Urinary bladder (tissue), 4 donors: ENCODE data around the gene DOK7. TPM values are rescaled to one million over a fixed set of nuclear protein-coding genes. Genes with fewer than 3 reads are reported as not detected.
"Not testable (repeated sequence)": the region's sequence is repeated elsewhere in the genome, so short reads cannot be mapped to it uniquely, and the experiment has no call there.

Experiments used
- DNase-seq: peaks from one replicate; pipeline ENCODE4 v3.0.0-alpha.2; 2015; ENCODE audit errors: extremely low spot score
- H3K27ac ChIP-seq: one replicate; pipeline ENCODE4 v1.5.1; 2013; ENCODE audit warnings: low read depth, mild to moderate bottlenecking, moderate library complexity
- H3K36me3 ChIP-seq: one replicate; pipeline ENCODE4 v1.6.1; 2013; ENCODE audit warnings: mild to moderate bottlenecking, moderate library complexity; ENCODE audit not compliant: insufficient read depth
- H3K4me1 ChIP-seq: one replicate; pipeline ENCODE4 v1.6.1; 2013; ENCODE audit warnings: mild to moderate bottlenecking, moderate library complexity; ENCODE audit not compliant: insufficient read depth
- H3K4me3 ChIP-seq: one replicate; pipeline ENCODE4 v1.5.1; 2013; ENCODE audit warnings: low read depth, low read length
- WGBS: extraction: QIAGEN DNeasy Blood & Tissue Kit; methylation state at CpG from one replicate; pipeline ENCODE4 v1.1.7; 2013; 5-methylcytosine and 5-hydroxymethylcytosine counted together
- polyA plus RNA-seq: library from polyadenylated mRNA; stranded (reverse); fragments of 200-250 nt; gene quantifications from one replicate; pipeline ENCODE4 v1.2.3, GENCODE V29; 2013
- total RNA-seq: library from RNA; depleted of rRNA; stranded (reverse); fragments of >200 nt; gene quantifications from one replicate; pipeline ENCODE4 v1.2.3, GENCODE V29; 2014
- donor health status: healthy with polysubstance abuse.
- donor health status: healthy.

Gene DOK7
- total and polyA plus RNA-seq, 2 donors: 0.96 to 2.2 TPM

- Histone ChIP-seq H3K4me1 (no peaks in the 10 kb centered on the region), H3K36me3 (no peaks in the 10 kb centered on the region), H3K27ac (no peak overlapping the region), H3K4me3 (no peak overlapping the region)
- no peak for DNase-seq
- 98% methylated on average over 16 of the region's 16 CpGs for WGBS
Measured at GRCh38 chr4:3505231-3505630, 42.1 kb downstream of the DOK7 start.

DNA sequence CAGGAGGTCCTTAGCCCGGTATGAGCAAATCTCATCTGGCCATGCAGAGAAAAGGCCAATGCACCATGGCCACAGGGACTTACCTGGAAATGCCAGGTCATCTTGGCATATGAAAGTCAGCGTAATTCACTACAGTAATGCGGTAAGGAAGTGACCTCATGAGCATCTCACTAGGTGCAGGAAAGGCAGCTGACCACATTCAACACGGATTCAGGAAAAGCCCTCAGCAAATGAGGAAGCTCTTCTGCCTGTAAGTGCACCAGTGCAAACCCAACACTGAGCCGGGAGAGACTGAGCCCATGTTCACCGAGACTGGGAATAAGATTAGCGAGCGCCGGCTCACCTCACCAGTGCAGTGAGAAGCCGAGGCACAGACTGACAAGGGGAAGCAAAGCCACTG, 45.4 kb downstream of the DOK7 start:
- H3K4me1 ChIP-seq: no peaks in the 10 kb centered on the region
- WGBS: 88% methylated on average over 10 of the region's 10 CpGs
- no peak for DNase-seq
- no peak overlapping the region for H3K27ac ChIP-seq
- no peak overlapping the region for H3K4me3 ChIP-seq
- H3K36me3 ChIP-seq: no peaks in the 10 kb centered on the region

- H3K4me3 ChIP-seq: no peak overlapping the region
- H3K4me1 ChIP-seq: no peaks in the 10 kb centered on the region
- no peak for DNase-seq
- H3K27ac ChIP-seq: no peak overlapping the region
- WGBS: 97% methylated on average over 16 of the region's 16 CpGs
- no peaks in the 10 kb centered on the region for H3K36me3 ChIP-seq
Measured at GRCh38 chr4:3510481-3510880, 47.4 kb downstream of the DOK7 start.

GRCh38 chr4:3511187-3511586, 48.1 kb downstream of the DOK7 start:
- WGBS: 98% methylated on average over 6 of the region's 6 CpGs
- H3K4me1 ChIP-seq: no peaks in the 10 kb centered on the region
- no peak overlapping the region for H3K27ac ChIP-seq
- no peaks in the 10 kb centered on the region for H3K36me3 ChIP-seq
- DNase-seq: no peak
- H3K4me3 ChIP-seq: no peak overlapping the region

GRCh38 chr4:3511601-3512000, 48.5 kb downstream of the DOK7 start:
- DNase-seq, H3K4me1 ChIP-seq, H3K36me3 ChIP-seq, H3K4me3 ChIP-seq, H3K27ac ChIP-seq: not testable (repeated sequence)
- 98% methylated on average over 20 of the region's 27 CpGs for WGBS

DNA sequence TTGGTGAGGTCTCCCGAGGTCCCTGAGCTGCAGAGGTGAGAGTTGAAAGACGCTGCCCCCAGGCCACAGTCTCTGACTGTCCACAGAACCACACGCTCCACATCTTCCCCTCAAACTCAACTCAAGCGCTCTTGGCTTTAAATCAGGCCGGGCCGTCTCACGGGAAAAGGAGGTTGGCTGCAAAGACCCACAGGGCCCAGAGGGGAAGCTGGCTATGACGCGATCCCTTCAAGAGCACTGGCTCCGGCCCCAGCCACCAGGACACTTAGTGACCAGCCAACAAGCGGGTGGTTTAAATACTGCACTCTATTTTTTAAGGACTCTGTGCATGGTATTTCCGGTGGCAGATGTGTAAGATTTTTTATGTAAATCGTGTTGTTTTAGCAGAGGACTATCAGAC, 49.2 kb downstream of the DOK7 start:
- Histone ChIP-seq H3K4me1 (no peaks in the 10 kb centered on the region), H3K4me3 (no peak overlapping the region), H3K36me3 (no peaks in the 10 kb centered on the region), H3K27ac (no peak overlapping the region)
- WGBS: 90% methylated on average over 13 of the region's 13 CpGs
- no peak for DNase-seq

DNA sequence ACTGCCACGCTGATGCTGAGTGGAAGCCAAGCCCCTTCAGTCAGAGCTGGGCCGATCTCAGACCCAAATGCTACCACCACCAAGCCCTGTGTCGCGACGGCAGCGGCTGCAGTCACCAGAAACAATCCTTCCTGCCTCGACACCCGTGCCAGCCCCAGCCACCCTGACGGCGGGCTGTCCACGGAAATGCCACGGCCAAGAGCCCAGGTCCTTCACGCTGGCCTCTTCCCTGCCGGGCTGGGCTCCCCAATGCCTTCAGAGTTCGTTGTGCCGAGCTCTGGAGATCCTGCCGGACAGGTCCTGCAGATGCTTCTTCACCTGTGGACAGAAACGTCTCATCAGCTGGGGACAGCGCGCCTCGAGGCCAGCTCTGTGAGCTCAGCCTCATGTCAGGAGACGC, 49.6 kb downstream of the DOK7 start:
- DNase-seq: no peak
- Histone ChIP-seq H3K36me3 (peaks cover 1% of the 10 kb centered on the region), H3K4me1 (no peaks in the 10 kb centered on the region), H3K27ac (no peak overlapping the region), H3K4me3 (no peak overlapping the region)
- WGBS: 96% methylated on average over 22 of the region's 22 CpGs

- Histone ChIP-seq H3K36me3 (peaks cover 8% of the 10 kb centered on the region), H3K4me3 (no peak overlapping the region), H3K4me1 (no peaks in the 10 kb centered on the region), H3K27ac (no peak overlapping the region)
- 94% methylated on average over 18 of the region's 18 CpGs for WGBS
- no peak for DNase-seq
Measured at GRCh38 chr4:3513807-3514206, 50.7 kb downstream of the DOK7 start.

DNA sequence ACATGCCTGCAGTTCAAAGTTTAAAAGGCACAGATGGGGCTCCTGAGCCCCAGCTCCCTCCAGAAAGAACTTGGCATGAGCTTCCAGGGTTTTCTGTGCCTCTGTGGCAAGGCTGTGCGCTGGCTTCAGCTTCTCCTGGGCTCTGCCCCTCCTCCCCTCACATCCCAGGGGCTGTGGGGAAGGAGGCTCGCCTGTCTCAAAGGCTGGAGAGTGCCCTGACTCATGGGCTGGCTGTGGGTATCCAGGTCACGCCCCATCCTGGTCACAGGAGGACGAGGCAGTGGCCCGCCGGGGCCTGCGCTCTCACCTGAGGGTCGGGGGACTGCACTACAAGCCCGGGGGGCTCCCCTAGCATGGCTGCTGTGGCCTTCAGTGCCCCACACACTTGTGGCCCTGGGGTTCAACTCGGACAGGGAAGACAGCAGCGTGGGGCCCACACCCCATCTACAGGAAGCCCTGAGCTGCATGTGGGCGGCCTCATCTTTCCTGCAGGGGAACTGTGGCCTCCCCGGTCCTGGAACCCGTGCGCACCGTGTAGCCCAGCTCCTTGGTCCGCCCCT, 51.2 kb downstream of the DOK7 start:
- Histone ChIP-seq H3K4me3 (no peak overlapping the region), H3K27ac (no peak overlapping the region), H3K4me1 (no peaks in the 10 kb centered on the region), H3K36me3 (peaks cover 8% of the 10 kb centered on the region)
- DNase-seq: no peak
- 90% methylated on average over 17 of the region's 17 CpGs for WGBS

- no peak overlapping the region for H3K27ac ChIP-seq
- H3K4me1 ChIP-seq: no peaks in the 10 kb centered on the region
- H3K4me3 ChIP-seq: no peak overlapping the region
- no peak for DNase-seq
- WGBS: 84% methylated on average over 31 of the region's 31 CpGs
- peaks cover 8% of the 10 kb centered on the region for H3K36me3 ChIP-seq
Measured at GRCh38 chr4:3514806-3515501, 51.8 kb downstream of the DOK7 start.

DNA sequence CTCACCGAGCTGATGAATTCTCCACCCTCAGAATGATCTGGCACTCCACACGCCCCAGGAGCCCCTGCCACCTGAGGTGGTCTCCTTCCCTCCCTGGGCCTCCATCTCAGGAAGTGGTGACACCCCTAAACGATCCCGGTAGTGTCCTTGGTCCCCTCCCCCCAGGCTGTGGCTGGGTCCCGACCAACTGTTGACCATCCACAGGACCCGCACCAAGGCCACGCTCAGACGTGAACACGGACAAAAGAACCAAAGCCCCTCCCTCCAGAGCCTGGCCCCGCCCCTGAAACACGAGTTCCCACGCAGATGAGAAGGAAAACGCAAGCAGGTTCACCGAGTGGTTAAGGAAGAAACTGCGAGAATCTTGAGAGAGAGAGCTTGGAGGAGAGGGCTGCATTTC, 52.5 kb downstream of the DOK7 start:
- 77% methylated on average over 15 of the region's 15 CpGs for WGBS
- Histone ChIP-seq H3K4me1 (no peaks in the 10 kb centered on the region), H3K4me3 (no peak overlapping the region), H3K27ac (no peak overlapping the region), H3K36me3 (peaks cover 8% of the 10 kb centered on the region)
- no peak for DNase-seq

- Histone ChIP-seq H3K4me1 (no peaks in the 10 kb centered on the region), H3K36me3 (peaks cover 8% of the 10 kb centered on the region), H3K27ac (no peak overlapping the region), H3K4me3 (no peak overlapping the region)
- WGBS: 92% methylated on average over 32 of the region's 32 CpGs
- no peak for DNase-seq
Measured at GRCh38 chr4:3516061-3516835, 53.1 kb downstream of the DOK7 start.

GRCh38 chr4:3516836-3517730, 54.0 kb downstream of the DOK7 start:
- H3K36me3 ChIP-seq: peaks cover 9% of the 10 kb centered on the region
- H3K4me3 ChIP-seq: no peak overlapping the region
- no peaks in the 10 kb centered on the region for H3K4me1 ChIP-seq
- DNase-seq: no peak
- H3K27ac ChIP-seq: no peak overlapping the region
- 94% methylated on average over 29 of the region's 29 CpGs for WGBS
